HG02798 (cell line): ENCODE measurements around the gene LSP1.
"Not testable (repeated sequence)": the region's sequence is repeated elsewhere in the genome, so short reads cannot be mapped to it uniquely, and the experiment has no call there.

Source experiments
- ATAC-seq: cut with Tn5 transposase; IDR thresholded peaks from one replicate; pipeline ENCODE4 v1.9.1; 2021; ENCODE audit warnings: mild to moderate bottlenecking; ENCODE audit not compliant: unreplicated experiment, poor library complexity

The LSP1 gene, protein sequence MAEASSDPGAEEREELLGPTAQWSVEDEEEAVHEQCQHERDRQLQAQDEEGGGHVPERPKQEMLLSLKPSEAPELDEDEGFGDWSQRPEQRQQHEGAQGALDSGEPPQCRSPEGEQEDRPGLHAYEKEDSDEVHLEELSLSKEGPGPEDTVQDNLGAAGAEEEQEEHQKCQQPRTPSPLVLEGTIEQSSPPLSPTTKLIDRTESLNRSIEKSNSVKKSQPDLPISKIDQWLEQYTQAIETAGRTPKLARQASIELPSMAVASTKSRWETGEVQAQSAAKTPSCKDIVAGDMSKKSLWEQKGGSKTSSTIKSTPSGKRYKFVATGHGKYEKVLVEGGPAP

DNA sequence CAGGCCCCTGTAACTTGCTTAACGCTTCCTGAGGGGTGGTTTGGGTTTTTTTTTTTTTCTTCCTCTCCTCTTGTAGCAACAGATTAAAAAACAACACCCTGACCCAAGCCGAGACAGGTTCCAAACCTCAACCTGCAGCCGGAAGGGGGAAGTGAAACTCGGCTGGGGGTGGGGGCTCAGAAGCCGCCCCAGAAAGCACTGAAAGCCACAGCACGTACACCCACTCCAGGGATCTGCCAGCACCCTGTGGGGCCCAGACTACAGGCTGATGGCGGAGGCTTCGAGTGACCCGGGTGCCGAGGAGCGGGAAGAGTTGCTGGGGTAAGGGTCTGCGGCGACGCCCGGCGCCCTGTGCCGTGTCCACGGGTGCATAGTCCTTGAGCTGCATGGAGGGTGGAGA is at the start of gene LSP1:
TSS of gene LSP1 (plus strand) at position 208 of the 400 bp plus-strand sequence. CDS start at position 269, 61 bp downstream.
- peak; percentile 52 for ATAC-seq

DNA sequence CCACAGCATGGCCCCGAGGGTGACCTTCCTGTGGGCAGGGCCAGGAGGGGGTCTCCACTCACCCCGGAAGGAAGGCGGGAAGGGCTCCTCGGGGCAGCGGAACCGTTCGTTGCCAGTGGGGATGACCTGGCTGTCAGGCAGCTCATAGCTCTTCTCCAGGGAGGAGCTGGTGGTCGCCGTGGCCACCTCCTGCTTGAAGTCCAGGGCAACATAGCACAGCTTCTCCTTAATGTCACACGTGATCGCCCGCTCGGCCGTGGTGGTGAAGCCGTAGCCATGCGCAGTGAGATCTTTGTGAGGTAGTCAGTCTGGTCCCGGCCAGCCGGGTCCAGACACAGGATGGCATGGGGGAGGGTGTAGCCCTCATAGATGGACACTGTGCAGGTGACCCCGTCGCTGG is 49.6 kb upstream of the LSP1 start:
- ATAC-seq = no peak

GRCh38 chr11:1803835-1804519 is 48.9 kb upstream of the LSP1 start:
- not testable (repeated sequence) for ATAC-seq

DNA sequence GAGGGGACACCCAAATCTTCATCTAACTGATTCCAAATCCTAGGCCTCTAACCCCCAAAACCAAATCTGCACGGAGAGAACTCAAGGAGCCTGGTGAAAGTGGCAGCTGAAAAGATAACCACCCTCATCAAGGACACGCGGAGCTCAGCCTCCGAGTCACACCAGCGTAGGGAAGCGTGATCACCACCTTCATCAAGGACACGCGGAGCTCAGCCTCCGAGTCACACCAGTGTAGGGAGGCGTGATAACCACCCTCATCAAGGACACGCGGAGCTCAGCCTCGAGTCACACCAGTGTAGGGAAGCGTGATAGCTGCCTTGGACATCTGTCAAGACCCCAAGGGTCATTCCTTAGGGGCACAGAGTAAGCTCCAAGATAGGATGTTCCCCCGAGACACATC is 47.4 kb upstream of the LSP1 start:
- no peak for ATAC-seq

- ATAC-seq = no peak
Observed at GRCh38 chr11:1807264-1807995, 45.5 kb upstream of the LSP1 start.

DNA sequence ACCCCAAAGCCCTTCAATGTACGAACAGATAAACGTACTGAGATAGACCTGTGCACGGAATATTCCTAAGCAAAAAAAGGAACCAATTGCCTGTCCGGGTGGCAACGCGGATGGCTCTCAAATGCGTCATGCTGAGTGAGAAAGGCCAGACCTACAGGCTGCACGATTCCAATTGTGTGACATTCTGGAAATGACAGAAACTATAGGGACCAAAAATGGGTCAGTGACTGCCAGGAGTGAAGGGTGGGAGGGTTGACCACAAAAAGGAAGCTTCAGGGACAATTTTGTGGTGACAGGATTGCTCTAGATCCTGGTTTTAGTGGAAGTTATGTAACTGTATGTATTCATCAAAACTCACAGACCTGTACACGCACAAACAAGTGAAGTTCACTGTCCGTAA is 42.1 kb upstream of the LSP1 start:
- ATAC-seq = no peak

DNA sequence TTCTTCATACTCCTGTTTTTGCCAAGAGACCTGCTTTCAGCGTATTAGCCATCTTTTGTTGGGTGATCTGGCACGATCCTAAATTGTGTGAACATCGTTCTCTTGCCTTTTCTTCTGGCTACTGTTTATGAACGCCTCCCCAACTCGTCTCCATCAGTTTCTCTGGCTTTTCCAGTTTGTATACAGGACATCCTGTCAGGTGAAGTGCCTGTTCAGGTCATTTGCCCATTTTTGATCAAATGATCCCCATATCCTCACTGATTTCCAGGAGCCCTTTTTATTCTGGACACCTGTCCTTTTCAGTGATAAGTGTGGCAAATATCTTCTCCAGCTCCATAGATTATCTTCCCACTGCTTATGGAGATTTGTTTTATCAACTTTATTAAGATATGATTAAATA is 40.6 kb upstream of the LSP1 start:
- ATAC-seq = no peak

DNA sequence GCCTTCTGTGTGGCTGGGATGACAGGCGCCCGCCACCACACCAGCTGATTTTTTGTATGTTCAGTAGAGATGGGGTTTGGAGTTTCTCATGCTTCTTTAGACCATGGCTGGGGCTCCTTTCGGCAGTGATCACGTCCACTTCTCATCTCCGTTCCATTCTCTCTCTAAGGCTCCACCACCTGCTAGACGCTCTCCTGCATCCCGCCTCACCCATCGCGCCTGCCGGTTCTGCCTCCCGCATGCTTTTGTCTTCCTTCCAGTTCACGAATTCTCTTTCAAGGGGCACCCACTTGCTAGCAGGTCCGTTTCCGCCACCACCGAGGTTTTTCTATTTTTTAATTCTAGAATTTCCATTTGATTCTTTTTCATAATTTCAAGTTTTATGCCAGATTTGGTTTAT is 40.1 kb upstream of the LSP1 start:
- ATAC-seq = no peak

DNA sequence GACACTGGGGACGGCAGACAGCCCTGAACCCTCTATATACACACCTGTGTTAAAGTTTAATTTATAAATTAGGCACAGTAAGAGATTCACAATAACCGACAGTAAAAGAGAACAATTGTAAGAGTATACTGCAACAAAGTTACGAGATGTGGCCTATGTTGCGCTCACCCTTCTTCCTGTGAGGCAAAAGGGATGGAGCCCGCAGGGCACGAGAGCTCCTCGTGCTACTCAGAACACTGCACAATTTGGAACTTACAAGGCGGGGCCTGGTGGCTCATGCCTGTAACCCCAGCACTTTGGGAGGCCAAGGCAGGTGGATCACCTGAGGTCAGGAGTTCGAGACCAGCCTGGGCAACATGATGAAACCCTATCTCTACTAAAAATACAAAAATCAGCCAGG is 39.5 kb upstream of the LSP1 start:
- not testable (repeated sequence) for ATAC-seq

GRCh38 chr11:1814691-1815090 is 38.2 kb upstream of the LSP1 start:
- no peak for ATAC-seq

- ATAC-seq = no peak
Observed at GRCh38 chr11:1815311-1815710, 37.6 kb upstream of the LSP1 start.

- no peak for ATAC-seq
Observed at GRCh38 chr11:1815751-1816150, 37.1 kb upstream of the LSP1 start.

DNA sequence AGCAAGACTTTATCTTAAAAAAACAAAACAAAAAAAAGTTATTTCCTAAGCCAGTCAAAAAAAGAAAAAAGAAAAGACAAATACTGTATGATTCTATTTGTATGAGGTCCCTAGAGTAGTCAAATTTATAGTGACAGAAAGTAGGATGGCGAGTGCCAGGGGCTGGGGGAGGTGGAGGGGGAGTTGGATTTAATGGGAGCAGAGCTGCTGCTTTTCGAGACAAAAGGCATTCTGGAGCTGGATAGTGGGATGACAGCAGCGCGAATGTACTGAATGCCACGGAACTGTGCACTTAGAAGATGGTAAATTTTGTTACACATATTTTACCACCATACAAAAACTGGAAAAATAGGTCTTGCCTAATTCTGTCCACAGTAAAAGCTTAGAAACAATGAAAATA is 35.9 kb upstream of the LSP1 start:
- no peak for ATAC-seq

DNA sequence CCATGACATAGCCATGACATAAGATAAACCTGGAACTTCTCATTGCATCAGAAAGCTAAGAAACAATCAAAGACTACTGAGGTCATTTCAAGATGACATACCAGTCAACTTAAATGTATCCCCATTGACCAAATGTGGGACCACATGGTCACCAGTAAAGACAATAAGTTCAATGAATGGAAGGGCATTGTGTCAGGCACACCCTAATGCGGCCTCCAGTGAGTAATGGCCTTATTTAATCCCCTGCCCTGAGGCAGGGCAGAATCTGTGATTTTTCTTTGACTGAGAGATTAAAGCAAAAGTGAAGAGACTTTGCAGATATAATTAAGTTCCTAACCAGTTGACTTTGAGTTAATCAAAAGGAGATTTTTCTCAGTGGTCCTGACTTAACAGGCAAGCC is 35.4 kb upstream of the LSP1 start:
- no peak for ATAC-seq

GRCh38 chr11:1819074-1819473 is 33.8 kb upstream of the LSP1 start:
- ATAC-seq = no peak

GRCh38 chr11:1820463-1821325 is 32.2 kb upstream of the LSP1 start:
- ATAC-seq = no peak

- ATAC-seq = no peak
Observed at GRCh38 chr11:1821562-1821961, 31.3 kb upstream of the LSP1 start.

DNA sequence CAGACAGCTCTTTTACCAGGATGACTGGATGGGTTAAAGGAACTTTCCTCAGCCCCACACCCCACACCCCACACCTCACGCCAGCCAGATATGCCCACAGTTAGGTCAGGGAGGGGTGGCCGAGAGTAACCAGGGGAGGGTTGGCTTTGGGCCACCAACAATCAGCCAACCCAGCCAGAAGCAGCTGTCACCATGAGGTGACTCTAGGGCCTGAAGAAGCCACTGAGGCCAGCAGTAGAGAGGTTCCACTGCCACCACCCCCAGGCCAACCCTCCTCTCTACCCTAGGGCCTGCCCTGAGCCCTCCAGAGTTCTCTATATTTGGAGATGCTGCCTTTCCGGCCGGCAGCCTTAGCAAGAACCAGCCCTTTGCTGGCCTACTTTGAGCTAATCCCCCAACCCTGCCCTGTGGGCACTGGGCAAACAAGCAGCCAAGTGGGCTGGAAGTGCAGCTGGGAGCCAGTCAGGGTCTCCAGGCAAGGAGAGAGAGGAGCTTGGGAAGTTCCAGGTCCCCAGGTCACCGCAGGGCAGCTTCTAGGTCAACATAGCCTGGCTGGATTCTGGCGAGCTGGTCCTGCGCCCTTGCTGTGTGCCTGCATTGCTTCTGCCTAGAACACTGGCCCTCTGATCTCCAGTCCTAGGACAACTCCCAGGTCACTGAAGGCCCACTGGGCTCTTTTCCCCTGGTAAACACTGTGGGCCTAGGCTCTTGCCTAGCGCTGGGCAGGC is 30.1 kb upstream of the LSP1 start:
- ATAC-seq = no peak

- ATAC-seq = no peak
Observed at GRCh38 chr11:1823376-1824220, 29.3 kb upstream of the LSP1 start.
